DND-41 (cell line): ENCODE measurements around the gene HES5.
A peak's percentile ranks its signal among the peaks of the same experiment; 100 is the strongest.

Source experiments
- ATAC-seq: fragments of 200-7000 bp; cut with Tn5 transposase; 3 replicates; pipeline ENCODE4 v1.9.1; 2021; ENCODE audit warnings: low read depth; ENCODE audit not compliant: insufficient read depth
- DNase-seq: peaks from one replicate; pipeline ENCODE4 v3.0.0-alpha.2; 2020
- H2AFZ ChIP-seq: 2 replicates; pipeline ENCODE4 v1.6.0; 2012; ENCODE audit warnings: low read depth, low read length
- H3K27ac ChIP-seq: 2 replicates; pipeline ENCODE4 v1.5.1; 2012; ENCODE audit warnings: low read length, inconsistent platforms
- H3K27me3 ChIP-seq: fragments of 200-600 bp; sonication (generic); 2 replicates; pipeline ENCODE4 v1.6.0; 2012; ENCODE audit warnings: low read length, mild to moderate bottlenecking, inconsistent platforms; ENCODE audit not compliant: insufficient read depth, poor library complexity
- H3K36me3 ChIP-seq: 2 replicates; pipeline ENCODE4 v1.5.1; 2012; ENCODE audit warnings: low read length, inconsistent platforms; ENCODE audit not compliant: insufficient read depth
- H3K4me1 ChIP-seq: 2 replicates; pipeline ENCODE4 v1.5.1; 2012; ENCODE audit warnings: mild to moderate bottlenecking, low read length; ENCODE audit not compliant: insufficient read depth
- H3K4me2 ChIP-seq: 2 replicates; pipeline ENCODE4 v1.6.0; 2012; ENCODE audit warnings: mild to moderate bottlenecking, moderate library complexity, low read length, inconsistent platforms; ENCODE audit not compliant: insufficient read depth
- H3K4me3 ChIP-seq, 2 experiments: fragments of 200-600 bp in 1 of 2; shearing (Covaris generic) in 1 of 2; 2 replicates each; pipeline ENCODE4 v1.5.1; 2012 to 2016; ENCODE audit warnings: inconsistent platforms in 2 of 2, low read length in 2 of 2, mild to moderate bottlenecking in 2 of 2, low read depth in 1 of 2, moderate library complexity in 1 of 2
- H3K79me2 ChIP-seq: 2 replicates; pipeline ENCODE4 v1.6.0; 2012; ENCODE audit warnings: low read length, inconsistent platforms; ENCODE audit not compliant: insufficient read depth
- H3K9ac ChIP-seq: 2 replicates; pipeline ENCODE4 v1.6.0; 2012; ENCODE audit warnings: low read depth, mild to moderate bottlenecking, inconsistent platforms, low read length, moderate library complexity
- H3K9me3 ChIP-seq: 2 replicates; pipeline ENCODE4 v1.5.1; 2012; ENCODE audit warnings: low read length, moderate library complexity, mild to moderate bottlenecking, inconsistent platforms; ENCODE audit not compliant: insufficient read depth, severe bottlenecking
- H4K20me1 ChIP-seq: 2 replicates; pipeline ENCODE4 v1.6.0; 2012; ENCODE audit warnings: low read length; ENCODE audit not compliant: insufficient read depth
- CTCF ChIP-seq: IDR thresholded peaks from 2 replicates; pipeline ENCODE4 v1.5.1; 2012; ENCODE audit warnings: borderline replicate concordance, low read length, moderate library complexity, mild to moderate bottlenecking; ENCODE audit not compliant: poor library complexity, severe bottlenecking; ENCODE audit errors: extremely low read depth
- EZH2 ChIP-seq: IDR thresholded peaks from 3 replicates; pipeline ENCODE4 v1.6.1; 2012; ENCODE audit warnings: borderline replicate concordance, low read depth, mild to moderate bottlenecking, moderate library complexity, low read length, inconsistent platforms; ENCODE audit not compliant: severe bottlenecking

HES5 gene

GRCh38 chr1:2507744-2508155 is 22.3 kb downstream of the HES5 start:
- Histone ChIP-seq H3K4me1 (no peaks in the 10 kb centered on the region), H3K27ac (no peak overlapping the region), H3K79me2 (no peaks in the 10 kb centered on the region), H3K27me3 (no peaks in the 10 kb centered on the region), H3K36me3 (peaks cover 57% of the 10 kb centered on the region), H3K4me3 (no peak overlapping the region), H4K20me1 (peaks cover 52% of the 10 kb centered on the region), H3K9me3 (no peaks in the 10 kb centered on the region), H3K4me2 (no peak overlapping the region), H2AFZ (no peak overlapping the region), H3K9ac (no peak overlapping the region)
- DNase-seq (no peak), ATAC-seq (0 out of 3 replicates have a peak, but pooled peaks have one; percentile 10)
- TF ChIP-seq CTCF = no peak
- no peak for TF ChIP-seq EZH2

- no peak overlapping the region for H3K27ac ChIP-seq
- H3K4me3 ChIP-seq = no peak overlapping the region
- H3K9ac ChIP-seq = no peak overlapping the region
Observed at GRCh38 chr1:2506901-2507565, 23.0 kb downstream of the HES5 start.

GRCh38 chr1:2506007-2506860 is 23.8 kb downstream of the HES5 start:
- peak; percentile 5; the same call in 1 of the 3 replicates for ATAC-seq
- H3K4me2 ChIP-seq = no peak overlapping the region

More at GRCh38 chr1:2506901-2507565, 23.0 kb downstream of the HES5 start:
- peaks cover 49% of the 10 kb centered on the region for H3K36me3 ChIP-seq
- no peaks in the 10 kb centered on the region for H3K79me2 ChIP-seq
- DNase-seq = no peak
- H2AFZ ChIP-seq = no peak overlapping the region
- peaks cover 51% of the 10 kb centered on the region for H4K20me1 ChIP-seq
- TF ChIP-seq CTCF (no peak), EZH2 (no peak)
- no peaks in the 10 kb centered on the region for H3K27me3 ChIP-seq
- H3K4me2 ChIP-seq = no peak overlapping the region
- ATAC-seq = no peak
- no peaks in the 10 kb centered on the region for H3K9me3 ChIP-seq
- H3K4me1 ChIP-seq = no peaks in the 10 kb centered on the region

More at GRCh38 chr1:2506007-2506860, 23.8 kb downstream of the HES5 start:
- no peak for TF ChIP-seq EZH2
- TF ChIP-seq CTCF = no peak
- no peak for DNase-seq
- Histone ChIP-seq H3K9me3 (no peaks in the 10 kb centered on the region), H2AFZ (no peak overlapping the region), H3K79me2 (no peaks in the 10 kb centered on the region), H4K20me1 (peaks cover 46% of the 10 kb centered on the region), H3K4me1 (no peaks in the 10 kb centered on the region), H3K27me3 (no peaks in the 10 kb centered on the region), H3K36me3 (peaks cover 41% of the 10 kb centered on the region), H3K9ac (no peak overlapping the region), H3K27ac (no peak overlapping the region), H3K4me3 (no peak overlapping the region)
